Measurements from ENCODE around the gene ZMYND10.

The ZMYND10 gene

DNA sequence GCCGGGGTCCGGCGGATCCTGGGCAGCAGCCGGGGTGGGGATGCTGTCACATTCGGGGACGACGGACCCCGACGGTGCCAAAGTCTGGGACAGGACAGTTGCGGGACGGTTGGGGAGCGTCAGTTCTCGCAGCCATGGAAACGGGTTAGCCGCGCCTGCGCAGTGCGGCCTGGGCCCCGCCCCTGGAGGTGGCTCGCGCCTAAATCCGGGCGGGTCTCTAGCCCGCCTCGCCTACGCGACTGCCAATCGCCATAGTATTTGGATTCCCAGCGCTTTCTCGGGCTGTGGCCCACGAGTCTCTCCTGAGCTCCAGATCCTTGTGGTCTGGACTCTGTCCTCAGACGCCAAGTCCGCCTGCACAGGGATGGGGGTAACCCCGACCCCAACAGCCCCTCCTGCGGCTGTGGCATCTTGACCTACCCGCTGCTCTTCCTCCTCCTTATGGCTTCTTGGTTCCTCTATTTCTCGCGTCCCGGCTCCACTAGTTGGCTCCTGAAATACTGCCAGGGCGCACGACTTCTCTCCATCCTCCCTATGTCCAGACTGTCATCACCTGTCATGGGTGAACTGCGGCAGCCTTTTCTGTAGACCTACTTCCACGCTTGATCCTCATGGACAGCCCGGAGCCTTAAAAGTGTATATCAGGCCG, at the start of gene ZMYND10:
Gene ZMYND10 (minus strand): TSS at position 147 of the 649 bp plus-strand sequence. CDS start 153 bp downstream, outside the sequence.
- in situ Hi-C loops (cut with MboI; ENCODE audit: low sequenced_read_pairs), result no loop called here

DNA sequence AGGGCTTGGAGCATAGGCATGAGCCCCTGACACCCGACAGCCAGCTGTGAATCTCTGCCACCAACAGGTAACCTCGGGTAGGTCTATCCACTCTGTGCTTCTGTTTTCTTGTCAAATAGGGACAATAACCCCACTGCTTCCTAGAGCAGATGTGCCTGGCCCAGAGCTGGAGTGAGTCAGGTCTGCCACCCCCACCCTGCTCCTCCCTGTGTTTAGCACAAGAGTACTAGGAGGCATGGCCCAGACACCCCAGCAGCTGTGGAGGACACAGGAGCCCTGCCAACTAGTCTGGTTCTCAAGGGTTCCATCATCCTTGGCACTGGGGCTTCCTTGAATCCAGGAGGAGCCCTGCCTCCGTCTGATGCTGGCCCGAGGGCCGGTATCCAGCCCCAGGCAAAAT, 47.5 kb upstream of the ZMYND10 start:
- in situ Hi-C loops (cut with MboI; ENCODE audit: low sequenced_read_pairs), result no loop called here

DNA sequence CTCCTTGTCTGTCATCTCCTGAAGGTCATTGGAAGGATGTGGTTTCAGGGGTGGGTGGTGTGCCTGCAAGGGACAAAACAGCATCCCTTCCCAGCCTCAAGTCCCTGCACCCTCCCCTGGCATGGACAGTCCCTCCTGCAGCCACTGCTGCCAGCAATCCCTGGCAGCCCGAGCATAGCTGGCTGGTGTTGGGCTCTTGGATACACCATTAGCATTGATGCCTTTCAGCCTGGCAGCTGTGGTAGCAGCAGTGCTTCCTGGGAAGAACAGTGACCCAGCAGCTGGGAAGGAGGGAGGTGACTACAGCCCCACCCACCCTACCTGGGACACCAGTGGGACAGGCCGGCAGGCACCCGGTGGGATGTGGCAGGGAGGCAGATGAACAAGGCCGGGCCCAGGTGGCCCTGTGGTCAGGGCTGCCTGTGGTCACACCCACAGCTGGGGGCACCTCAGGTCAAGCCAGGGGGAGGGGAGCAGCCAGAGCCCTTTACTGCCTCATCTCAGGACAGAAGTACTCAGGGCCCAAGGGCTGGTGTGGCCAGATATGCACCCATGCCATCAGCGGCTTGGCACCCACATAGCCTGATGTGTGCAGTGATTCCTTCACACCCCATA, 46.7 kb upstream of the ZMYND10 start:
- in situ Hi-C loops (cut with MboI; ENCODE audit: low sequenced_read_pairs), result no loop called here

DNA sequence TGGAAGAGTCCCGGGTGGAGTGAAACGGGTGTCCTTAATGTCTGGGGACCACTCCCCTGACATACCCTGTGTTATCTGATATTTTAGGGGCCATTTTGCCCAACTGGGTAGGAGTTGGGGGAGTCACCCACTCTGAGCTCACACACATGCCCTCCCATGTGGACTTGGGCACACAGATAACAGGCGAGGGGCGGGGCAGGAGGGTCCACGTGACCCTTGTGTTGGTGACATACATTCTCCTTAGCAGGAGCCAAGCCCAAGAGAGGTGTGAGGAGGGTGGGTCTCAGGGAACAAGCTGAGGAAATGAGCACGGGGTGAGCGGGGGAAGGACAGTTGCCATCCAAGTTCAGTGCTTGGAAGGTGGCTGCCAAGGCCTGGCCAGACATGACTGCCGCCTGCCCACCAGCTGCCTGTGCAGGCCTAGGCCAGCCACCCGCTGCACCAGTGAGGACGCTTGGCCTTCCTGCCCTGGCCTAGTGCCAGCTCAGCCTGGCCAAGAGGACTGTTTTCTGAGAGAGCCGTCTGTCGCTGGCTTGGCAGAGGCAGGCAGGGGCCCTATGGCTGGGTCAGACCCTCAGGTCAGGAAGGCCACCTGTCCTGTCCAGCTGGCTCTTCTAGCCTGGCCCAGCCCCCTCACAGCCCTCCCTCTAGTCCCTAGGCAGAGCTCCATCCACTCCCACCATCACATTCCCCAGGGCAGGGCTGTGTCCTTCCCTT, 45.1 kb upstream of the ZMYND10 start:
- in situ Hi-C loops (cut with MboI; ENCODE audit: low sequenced_read_pairs), result no loop called here

DNA sequence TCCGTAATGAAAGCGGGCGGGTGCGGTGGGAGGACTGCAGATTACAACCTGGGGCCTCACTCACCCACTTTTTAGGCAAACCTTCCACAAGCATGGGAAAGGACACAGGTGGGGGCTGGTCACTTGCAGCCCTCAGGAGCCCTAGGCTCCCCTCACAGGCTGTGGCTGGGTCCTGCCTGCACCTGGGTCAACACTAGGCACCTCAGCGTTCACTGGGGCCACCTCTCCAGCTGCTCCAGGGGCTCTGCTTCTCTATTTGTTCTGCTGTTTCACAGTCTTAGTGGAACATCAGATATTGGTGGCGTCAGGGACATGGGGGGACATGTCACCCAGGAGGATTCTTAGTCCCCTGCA, 43.9 kb upstream of the ZMYND10 start:
- in situ Hi-C loops (cut with MboI; ENCODE audit: low sequenced_read_pairs), result no loop called here

DNA sequence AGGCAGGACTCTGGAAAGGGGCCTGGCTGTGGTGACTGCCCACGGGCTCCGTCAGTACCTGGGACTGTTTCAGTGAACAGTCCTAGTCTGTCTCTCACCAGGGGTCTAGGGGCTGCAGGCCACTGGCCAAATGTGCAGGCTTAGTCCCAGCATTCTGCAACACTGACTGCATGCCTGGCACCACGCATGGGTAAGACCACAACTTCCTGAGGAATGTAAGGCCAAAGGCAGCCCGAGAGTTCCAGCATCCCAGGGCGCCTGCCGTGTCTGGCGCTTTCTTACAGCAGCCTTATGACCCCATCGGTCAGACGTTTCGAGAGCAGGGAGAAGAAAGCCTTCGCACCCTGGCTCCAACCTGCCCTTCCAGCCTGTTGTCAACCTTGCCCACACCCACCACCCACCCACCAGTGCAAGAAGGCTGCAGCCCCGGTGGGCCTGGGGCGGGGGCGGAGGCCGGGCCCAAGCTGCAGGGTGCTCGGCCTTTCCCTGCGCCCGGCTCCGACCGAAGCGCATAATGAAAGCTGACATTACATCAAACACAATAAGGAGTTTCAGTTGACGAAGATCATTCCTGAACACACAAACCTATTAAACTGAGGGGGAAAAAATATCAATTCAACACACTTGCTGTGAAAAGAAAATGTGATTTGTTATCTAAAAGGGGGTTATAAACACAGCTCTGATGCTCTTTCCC, 43.3 kb upstream of the ZMYND10 start:
- in situ Hi-C loops (cut with MboI; ENCODE audit: low sequenced_read_pairs), result no loop called here

DNA sequence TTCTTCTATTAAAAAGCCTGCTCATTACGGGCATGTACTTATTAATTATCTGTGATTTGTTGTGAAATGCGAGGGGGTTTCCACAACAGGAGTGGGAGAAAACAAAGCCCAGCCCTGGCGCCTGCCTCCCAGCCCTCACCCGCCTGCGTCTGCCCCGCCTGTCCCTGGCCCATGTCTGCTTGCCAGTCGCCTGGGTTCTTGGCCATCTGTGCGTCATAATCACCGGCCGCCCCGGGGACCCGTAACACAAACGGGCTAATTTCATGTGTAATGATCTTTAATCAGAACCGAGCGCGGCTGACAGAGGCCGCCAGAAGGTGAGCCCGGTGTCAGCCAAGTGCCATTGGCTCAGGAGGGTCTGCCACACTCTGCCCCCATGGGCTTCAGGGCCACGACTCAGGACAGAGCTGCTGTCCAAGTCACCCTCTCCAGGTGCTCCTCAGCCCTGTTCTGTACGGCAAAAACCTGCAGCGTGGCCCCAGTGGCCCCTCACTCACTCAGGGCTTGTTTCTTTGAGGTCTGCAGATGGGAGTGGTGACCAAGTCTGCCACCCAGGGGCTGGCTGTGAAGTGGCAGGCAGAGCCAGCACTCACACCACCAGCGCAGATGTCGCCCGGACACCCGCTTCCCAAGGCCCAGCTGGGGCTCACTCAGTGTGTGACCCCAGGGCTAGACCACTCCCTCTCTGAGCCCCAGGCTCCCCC, 42.6 kb upstream of the ZMYND10 start:
- in situ Hi-C loops (cut with MboI; ENCODE audit: low sequenced_read_pairs), result no loop called here

DNA sequence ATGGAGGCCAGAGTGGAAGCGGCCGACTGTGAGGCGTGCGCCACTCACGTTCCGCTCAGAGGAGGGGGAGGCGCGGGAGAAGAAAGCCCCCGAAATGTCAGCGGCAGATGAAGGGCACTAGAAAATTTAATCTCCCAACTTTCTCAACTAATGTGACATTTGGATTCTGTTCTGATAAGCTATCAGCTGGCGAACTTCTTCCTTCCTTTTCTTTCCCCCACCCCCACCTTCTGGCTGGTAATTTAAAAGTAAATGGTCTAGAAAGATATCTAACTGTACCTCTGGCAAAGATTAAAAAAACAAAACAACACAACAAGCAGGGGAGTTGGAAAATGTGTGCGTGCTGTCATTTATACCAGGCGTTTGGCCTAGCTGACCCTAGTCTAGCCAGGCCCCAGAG, 40.2 kb upstream of the ZMYND10 start:
- in situ Hi-C loops (cut with MboI; ENCODE audit: low sequenced_read_pairs), result no loop called here

DNA sequence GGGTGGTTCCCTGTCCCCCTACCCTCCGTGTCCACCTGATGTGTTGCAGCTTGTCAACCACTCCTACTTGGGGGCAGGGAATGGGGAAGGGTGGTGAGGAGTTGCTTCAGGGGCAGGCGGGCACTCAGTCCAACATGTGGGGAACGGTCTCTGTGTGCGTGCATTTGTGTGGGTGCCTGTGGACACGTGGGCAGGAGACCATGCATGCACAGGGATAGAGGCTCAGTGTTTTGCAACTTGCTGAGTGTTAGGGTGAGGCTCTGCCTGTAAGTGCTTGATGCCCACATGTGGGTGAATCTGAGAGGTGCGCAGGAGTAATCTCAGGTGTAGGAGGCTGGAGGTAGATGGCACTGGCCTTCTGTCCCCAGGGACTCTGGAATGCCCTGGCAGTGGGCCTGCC, 38.2 kb upstream of the ZMYND10 start:
- in situ Hi-C loops (cut with MboI; ENCODE audit: low sequenced_read_pairs), result no loop called here

DNA sequence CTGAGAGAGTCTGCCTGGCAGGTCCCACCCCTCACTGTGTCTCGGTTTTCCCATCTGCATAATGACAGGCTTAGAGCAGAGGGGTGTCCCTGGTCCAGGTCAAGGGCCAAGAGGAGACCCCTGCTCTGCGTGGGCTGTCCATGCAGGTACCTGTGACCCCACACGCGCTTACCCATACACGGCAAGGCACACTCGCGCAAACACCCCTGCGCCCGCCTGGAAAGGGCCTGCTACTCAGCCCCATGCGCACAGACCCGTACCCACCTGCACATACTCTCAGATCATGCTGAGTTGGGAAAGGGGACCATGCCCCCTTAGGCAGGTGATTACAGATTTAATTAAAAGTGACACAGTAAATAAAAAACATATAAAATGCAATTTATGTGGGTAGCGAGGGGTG, 37.2 kb upstream of the ZMYND10 start:
- in situ Hi-C loops (cut with MboI; ENCODE audit: low sequenced_read_pairs), result no loop called here

DNA sequence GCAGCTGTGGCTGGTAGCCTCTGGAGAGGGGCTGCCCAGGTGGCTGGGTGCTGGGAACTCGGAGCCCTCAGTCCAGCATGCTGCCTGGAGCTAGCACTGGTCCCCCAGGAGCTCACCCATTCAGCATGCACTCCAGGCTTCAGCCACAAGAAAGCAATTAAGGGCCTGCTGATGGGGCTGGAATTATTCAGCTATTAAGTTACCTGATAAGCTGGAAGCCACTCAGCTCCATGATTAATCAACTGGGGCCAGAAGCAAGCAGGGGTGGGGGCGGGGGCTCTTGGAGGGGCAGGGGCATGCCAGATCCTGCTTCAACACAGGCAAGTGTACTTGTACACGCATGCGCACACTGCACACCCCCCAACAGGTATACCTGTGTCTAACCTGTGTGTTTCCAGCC, 35.9 kb upstream of the ZMYND10 start:
- in situ Hi-C loops (cut with MboI; ENCODE audit: low sequenced_read_pairs), result no loop called here

DNA sequence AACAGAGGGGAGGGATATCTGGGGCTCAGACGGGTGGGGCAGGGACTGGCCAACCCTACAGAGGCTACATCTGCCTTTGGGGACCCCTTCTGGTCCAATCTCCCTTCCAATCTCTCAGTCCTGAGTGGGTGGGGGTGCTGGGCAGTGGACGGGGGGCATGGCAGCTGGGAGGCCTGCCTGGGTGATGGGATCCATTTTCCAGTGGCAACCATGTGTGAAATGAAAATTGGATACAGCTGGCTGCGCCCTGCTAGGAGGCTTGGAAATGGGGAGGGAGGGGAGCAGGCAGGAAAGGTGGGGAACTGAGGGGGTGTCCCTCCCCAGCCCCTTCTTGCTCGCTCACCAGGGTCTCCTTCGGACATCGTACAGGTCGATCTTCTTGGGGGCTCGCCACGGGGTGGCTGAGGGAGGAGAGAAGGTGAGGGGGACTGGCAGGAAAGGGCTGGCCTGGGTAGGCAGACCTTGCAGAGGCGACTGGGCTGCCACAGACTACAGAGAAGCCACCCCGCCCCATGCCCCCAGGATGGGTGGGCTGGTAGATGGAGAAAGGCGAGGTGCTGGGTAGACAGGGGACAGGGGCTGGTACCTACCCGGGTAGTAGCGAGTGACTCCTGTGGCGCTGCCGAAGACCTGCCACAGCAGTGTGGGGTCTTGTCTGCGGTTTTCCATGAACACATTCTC, 35.0 kb upstream of the ZMYND10 start:
- in situ Hi-C loops (cut with MboI; ENCODE audit: low sequenced_read_pairs), result no loop called here

DNA sequence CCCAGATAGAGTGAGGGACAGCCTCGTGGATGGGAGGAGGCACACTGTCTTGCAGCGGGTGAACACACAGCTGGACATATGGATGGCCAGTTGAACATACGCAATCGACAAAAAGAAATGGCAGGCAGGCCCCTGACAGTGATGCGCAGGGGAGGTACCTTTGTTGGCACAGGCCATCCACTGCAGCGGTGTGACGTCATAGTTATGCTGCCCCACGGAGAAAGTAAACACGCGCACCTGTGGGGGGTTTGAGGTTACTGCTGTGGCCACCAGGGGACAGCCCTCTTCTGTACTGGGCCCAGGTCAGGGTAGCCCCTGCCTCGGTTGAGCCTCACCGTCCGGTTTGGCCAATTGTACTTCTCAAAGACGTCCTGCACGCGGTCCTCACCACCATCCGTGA, 33.2 kb upstream of the ZMYND10 start:
- in situ Hi-C loops (cut with MboI; ENCODE audit: low sequenced_read_pairs), result no loop called here

DNA sequence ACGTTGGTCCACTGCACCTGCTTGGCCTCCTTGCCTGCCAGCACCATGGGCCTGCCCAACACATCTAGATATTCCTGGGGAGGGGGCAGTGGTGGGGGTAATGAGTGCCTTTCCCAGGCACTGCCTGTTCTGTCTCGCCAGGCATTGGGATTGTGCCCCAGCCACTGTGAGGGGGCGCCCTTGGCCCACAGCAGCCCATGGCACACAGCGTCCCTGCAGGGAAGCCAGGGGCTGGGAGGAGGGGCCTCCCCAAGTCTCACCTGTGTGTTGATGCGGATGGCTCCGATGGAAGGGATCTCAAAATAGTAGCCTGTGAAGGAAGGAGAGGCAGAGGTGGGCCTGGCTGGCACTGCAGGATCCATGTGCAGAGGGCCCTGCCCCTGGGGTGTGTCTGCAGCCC, 32.5 kb upstream of the ZMYND10 start:
- in situ Hi-C loops (cut with MboI; ENCODE audit: low sequenced_read_pairs), result no loop called here

DNA sequence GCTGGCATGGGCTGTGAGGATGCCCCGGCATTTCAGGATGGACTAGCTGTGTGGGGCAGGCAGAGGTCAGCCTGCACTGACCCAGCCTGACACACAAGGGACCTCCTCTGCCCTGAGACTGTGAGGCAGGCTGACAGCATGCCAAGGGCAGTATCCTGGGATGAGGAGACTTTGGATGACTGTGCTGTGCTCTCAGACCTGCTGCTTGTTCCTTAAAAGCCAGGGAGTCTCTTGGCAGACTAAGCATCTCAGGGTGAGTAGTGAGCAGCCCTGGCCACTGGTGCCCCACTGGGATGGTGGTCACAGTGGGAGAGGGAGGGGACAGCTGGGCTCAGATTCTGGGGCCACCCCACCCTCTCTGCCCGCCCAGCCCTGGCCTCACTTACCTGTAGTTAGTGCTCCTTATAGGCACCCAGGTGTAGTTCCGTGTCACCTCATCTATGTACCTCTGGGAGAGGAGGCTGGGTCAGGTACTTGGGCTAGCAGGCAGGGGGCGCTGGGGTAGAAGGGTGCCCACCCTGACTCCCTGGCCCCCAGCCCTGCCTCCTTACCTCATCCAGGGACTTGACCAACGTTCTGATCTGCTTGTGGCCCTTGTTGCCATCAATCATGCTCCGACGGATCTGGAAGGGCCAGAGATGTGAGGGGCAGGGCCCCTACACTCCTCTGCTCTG, 29.9 kb upstream of the ZMYND10 start:
- in situ Hi-C loops (cut with MboI; ENCODE audit: low sequenced_read_pairs), result no loop called here

DNA sequence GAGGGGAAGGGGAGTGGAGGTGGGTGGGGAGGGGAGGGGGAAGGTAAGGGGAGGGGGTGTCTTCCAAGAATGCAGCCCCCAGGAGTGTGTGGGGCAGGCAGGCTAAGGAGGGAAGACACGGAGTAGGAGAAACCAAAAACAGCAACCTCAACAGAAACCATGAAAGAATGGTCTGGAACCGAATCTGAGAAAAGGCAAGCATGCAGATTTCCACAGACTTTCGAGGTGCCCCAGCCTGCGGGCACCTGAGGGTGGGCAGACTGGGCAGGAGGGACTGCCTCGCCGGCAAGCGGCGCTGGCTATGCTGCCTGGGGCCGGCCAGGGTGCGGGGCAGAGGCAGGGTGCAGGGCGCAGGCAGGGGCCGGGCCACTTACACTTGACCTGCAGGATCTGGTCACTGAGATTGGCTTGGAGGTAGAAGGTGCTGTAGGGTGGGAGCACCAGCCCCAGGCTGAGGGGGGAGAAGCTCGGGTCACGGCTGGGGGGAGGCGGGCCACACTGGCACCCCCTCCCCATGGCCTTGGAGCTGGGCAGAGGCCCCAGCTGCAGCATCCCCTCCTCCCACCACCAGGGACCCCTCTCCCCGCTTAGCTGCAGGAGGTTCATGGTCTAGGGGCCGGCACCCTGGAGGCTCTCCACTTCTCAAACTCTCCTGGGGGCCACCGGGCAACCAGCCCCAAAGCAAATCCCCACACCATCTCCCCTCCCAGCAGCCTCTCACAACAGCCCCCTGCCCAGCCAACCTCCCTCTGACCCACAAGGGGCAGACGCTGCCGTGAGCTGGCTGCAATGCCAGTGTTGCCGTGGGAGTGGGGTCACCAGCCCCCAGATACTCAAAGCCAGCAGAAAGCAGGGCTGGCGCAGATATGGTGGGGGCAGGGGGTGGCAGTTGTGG, 29.1 kb upstream of the ZMYND10 start:
- in situ Hi-C loops (cut with MboI; ENCODE audit: low sequenced_read_pairs), result loop anchor here (25.0 kb wide), 1 partner anchor 163 kb away; no protein-coding TSS in a partner anchor

DNA sequence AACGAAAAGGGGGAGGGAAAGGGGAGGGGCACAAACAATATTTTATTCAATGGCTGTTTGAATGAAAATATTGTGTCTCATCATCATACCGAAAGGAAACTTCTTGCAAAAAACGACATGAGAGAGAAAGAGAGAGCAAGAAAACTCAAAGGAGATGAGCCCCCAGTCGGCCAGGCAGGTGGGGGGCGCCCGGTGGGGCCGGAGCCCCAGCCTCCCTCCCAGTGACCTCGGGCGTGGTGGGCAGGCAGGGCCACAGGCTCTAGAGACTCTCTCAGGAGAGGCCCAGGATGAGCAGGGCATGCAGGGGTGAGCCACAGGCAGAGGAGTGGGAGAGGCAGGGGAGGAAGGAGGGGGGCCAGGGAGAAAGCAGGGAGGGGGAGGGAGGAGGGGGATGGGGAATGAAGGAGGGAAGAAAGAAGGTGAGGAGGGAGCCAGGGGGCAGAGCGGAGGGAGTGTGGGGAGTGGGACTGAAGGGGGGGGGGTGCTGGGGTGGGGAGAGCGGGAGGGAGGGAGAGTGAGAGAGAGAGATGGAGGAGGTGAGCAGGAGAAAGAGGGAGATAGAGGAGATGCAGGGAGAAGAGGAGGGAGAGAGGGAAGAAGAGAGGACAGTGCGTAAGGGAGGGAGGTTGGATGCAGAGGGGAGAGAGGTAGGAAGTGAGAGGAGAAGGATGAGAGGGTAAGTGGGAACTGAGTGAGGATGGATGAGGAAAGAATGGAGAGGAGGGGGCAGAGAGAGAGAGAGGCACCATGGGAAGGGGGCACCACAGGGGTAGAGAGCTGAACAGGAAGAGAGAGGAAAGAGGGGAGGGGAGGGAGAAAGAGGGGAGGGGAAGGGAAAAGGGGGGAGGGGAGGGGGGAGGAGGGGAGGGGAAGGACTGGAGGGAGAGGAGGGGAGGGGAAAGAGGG, 27.9 kb upstream of the ZMYND10 start:
- in situ Hi-C loops (cut with MboI; ENCODE audit: low sequenced_read_pairs), result loop anchor here (25.0 kb wide), 1 partner anchor 164 kb away; no protein-coding TSS in a partner anchor

DNA sequence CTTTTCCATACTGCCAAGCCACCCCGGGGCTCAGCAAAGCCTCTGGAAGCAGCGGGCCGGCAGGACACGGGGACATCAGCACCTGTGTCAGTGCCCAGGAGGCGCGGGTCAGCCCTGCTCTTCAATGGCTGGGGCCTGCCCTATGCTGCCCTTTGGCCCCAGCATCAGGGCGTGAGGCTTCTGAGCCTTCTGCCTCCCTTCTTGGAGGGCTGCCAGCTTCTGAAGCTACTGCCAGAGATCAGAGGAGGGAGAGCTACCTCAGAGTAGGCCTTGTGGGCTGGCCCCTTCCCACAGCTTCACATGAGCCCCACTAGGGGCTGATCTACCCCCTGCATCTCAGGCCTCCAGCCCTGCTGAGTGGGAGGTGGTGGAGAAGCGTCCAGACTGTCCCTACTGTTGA, 26.8 kb upstream of the ZMYND10 start:
- in situ Hi-C loops (cut with MboI; ENCODE audit: low sequenced_read_pairs), result loop anchor here (25.0 kb wide), 1 partner anchor 165 kb away; no protein-coding TSS in a partner anchor
